ENCODE results near the gene CACNG4.

GRCh38 chr17:67030641-67031040 lies 66.1 kb downstream of the CACNG4 start:
- TF ChIP-seq RAD21 (conservative IDR thresholded peaks at IDR 0.05) (no peak), CTCF (IDR thresholded peaks at IDR 0.05; ENCODE audit: poor library complexity, severe bottlenecking) (no peak), MXI1 (conservative IDR thresholded peaks at IDR 0.05; ENCODE audit: poor library complexity, severe bottlenecking) (no peak), TAF1 (IDR thresholded peaks at IDR 0.05; ENCODE audit: low read depth) (no peak), POLR2AphosphoS5 (IDR thresholded peaks at IDR 0.05) (no peak), REST (IDR thresholded peaks at IDR 0.05; ENCODE audit: borderline replicate concordance) (no peak), EP300 (conservative IDR thresholded peaks at IDR 0.05; ENCODE audit: poor library complexity, severe bottlenecking) (no peak)

Measured in neural cell (in vitro differentiated cells).